HG03103 (cell line): ENCODE results near the gene PPP1R12A.
"Not testable (repeated sequence)": the region's sequence is repeated elsewhere in the genome, so short reads cannot be mapped to it uniquely, and the experiment has no call there.

Source experiments
- ATAC-seq: cut with Tn5 transposase; IDR thresholded peaks from one replicate; pipeline ENCODE4 v1.9.1; 2021; ENCODE audit warnings: low read depth; ENCODE audit not compliant: unreplicated experiment

PPP1R12A gene

DNA sequence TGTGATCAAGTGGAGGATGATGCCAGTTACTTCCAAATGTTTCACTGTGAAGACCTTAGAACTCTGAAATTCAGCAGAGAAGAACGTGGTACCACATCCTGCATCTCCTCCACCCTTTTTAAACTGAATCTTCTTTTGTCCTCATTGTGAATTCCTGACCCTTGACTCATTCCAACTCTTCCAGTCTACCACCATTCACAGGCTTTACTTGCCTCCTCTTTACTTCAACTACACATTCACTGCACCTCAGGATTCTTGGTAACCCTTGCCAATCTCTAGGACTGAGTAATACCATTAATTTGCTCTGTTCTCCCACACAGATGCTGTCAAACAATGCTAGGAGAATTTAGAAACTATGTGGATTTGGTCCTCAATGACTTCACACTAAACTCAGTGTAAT lies 37.3 kb downstream of the PPP1R12A start:
- ATAC-seq, result no peak

DNA sequence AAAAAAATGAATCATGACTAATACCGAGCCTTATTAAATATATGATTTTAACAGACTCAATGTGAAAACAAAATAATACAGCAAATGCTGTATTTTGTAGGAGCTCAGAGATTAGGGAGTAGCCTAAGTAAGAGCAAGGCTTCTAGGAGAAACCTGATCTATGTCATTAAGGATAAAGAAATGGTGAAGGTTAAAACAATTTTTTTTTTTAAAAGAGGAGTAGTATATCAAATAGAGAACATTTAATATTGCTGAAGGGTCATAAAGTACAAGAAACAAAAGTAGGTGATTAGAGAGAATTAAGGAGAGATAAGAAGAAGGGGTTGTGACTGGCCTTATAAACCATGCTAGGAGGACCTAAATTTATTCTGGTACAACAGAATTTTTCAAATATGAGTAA lies 39.1 kb downstream of the PPP1R12A start:
- ATAC-seq, result no peak

GRCh38 chr12:79895071-79895470 lies 39.8 kb downstream of the PPP1R12A start:
- ATAC-seq, result no peak

GRCh38 chr12:79891506-79892162 lies 43.3 kb downstream of the PPP1R12A start:
- no peak for ATAC-seq

DNA sequence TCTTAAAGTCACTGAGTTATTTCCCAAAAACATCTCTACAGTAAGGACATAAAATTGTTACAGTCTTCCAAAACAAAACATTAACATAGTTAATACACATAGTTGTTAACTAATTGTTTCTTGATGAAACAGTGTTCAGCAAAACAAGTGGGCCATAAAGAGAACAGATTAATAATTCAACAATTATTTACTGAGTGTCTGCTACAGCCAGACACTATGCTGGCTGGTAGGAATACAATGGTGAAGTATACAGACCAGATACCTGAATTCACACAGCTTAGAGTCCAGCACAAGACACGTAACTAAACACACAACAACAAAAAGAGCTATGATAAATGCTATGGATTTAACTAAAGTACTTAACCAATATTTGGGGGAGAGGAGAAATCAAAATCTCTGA lies 47.0 kb downstream of the PPP1R12A start:
- no peak for ATAC-seq

GRCh38 chr12:79886917-79887519 lies 47.9 kb downstream of the PPP1R12A start:
- ATAC-seq, result peak; percentile 64

DNA sequence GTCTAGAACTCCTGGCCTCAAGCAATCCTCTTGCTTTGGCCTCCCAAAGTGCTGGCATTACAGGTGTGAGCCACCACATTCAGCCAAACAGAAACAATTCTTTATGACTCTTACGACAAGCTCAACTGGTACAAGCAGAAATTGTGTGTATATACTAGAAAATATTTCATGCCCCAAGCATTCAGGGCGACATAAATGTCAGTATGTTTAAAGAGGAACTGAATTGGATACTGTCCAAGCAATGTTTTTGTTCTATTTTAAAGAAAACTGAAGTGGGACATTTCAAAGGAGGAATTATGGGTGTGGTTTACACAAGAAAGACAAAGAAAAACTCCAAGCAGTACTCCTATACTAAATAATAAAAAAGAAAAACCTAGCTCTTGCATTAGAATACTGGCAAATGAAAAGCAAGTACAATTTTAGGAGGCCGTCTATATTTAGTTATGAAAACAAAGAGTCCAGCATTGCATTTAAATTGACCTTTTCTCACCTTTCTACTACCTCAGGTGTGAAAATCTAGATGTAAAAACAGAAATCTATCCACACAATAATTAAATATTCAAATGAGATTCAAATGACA lies 48.9 kb downstream of the PPP1R12A start:
- no peak for ATAC-seq

DNA sequence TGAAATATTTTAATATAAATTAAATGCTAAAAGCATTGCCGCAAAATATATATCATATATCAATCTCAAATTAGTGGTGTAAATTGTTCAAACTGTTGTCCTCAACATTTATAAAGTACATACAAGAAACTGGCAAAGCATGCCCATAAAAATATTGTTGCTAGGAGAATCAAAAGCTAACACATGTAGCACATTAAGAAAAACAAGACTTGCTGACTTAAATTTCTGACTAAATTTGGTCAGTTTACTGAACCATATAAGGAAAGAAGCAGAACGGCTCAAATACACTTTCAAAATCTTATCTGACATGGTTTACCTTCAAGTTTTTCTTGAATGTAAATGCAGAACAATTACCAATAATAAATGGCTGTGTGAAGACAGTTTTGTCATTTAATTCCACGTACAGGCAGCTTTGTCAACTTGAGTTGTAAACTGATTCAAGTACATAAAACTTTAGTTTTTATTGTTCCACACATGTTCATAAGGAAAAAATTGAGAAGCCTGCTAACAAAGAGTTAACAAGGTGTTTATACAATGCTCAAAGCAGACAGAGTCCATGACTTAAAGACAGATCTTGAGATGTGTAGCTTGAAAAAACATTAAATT lies 50.4 kb downstream of the PPP1R12A start:
- no peak for ATAC-seq

DNA sequence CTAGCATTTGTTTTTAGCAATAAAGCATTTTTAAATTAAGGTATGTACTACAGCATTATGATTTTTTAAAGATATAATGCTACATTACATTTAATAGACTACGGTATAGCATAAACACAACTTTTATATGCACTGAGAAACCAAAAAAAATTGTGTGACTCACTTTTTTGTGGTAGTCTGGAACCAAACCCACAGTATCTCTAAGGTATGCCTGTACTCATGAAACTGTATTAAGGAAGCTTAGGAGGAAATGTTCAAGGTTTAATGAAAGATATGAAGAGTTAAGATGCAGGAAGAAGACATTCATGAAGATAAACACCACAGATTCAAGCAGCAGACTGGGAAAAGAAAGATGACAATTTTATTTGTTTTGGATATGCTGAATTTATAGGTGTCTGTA lies 51.7 kb downstream of the PPP1R12A start:
- no peak for ATAC-seq

GRCh38 chr12:79881351-79881750 lies 53.5 kb downstream of the PPP1R12A start:
- no peak for ATAC-seq

GRCh38 chr12:79878506-79878905 lies 56.4 kb downstream of the PPP1R12A start:
- not testable (repeated sequence) for ATAC-seq

GRCh38 chr12:79877246-79877645 lies 57.7 kb downstream of the PPP1R12A start:
- ATAC-seq, result no peak

DNA sequence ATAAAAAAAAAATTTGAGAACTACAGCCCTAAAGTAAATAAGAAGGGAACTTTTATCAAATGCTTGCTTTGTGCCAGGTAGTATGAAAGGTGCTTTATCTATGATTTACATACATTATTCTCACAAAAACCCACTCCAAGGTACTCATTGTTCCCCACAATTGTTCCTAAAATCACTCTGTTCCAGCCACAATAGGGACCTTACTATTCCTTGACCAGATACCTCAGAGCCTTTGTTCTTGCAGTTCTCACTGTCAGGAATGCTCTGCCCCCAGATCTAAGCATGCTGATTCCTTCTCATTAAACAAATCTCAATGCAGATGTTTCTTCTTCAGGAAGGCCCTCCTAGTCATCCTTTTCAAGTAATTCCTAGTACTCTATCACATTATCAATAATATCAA lies 60.2 kb downstream of the PPP1R12A start:
- no peak for ATAC-seq

- no peak for ATAC-seq
Observed at GRCh38 chr12:79873201-79873600, 61.7 kb downstream of the PPP1R12A start.

DNA sequence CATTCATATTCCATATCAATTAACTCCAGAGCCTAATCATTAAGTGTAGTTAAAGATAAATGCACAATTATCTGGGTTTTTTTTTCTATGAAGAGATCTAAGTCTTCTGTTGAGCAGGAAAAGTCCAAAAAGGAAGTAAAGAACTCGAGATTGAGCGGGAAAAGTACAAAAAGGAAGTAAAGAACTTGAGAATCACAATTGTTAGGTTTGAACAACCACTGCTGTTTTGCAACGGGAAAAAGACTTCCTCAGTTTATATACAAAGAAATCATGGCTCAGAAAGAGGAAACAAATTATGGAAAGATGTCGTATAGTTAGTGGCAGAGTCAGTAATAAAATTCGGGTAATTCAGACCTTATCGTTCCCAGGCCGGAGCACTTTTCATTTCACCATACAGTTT lies 63.3 kb downstream of the PPP1R12A start:
- ATAC-seq, result no peak

- ATAC-seq, result no peak
Observed at GRCh38 chr12:79870916-79871315, 64.0 kb downstream of the PPP1R12A start.

DNA sequence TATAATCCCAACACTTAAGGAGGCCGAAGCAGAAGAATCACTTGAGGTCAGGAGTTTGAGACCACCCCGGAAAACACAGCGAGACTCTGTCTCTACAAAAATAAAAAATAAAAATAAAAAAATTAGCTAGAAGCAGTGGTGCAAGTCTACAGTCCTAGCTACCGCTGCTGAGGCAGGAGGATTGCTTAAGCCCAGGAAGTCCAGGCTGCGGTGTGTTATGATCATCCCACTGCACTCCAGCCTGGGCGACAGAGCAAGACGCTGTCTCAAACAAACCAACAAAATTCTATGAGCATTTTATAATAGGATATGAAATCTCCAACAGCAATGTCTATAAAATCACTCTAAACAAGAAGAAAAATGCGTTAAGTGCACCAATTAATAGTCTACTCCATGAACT lies 75.3 kb downstream of the PPP1R12A start:
- ATAC-seq, result no peak

GRCh38 chr12:79858518-79858917 lies 76.4 kb downstream of the PPP1R12A start:
- ATAC-seq, result no peak

GRCh38 chr12:79857675-79858074 lies 77.2 kb downstream of the PPP1R12A start:
- no peak for ATAC-seq

DNA sequence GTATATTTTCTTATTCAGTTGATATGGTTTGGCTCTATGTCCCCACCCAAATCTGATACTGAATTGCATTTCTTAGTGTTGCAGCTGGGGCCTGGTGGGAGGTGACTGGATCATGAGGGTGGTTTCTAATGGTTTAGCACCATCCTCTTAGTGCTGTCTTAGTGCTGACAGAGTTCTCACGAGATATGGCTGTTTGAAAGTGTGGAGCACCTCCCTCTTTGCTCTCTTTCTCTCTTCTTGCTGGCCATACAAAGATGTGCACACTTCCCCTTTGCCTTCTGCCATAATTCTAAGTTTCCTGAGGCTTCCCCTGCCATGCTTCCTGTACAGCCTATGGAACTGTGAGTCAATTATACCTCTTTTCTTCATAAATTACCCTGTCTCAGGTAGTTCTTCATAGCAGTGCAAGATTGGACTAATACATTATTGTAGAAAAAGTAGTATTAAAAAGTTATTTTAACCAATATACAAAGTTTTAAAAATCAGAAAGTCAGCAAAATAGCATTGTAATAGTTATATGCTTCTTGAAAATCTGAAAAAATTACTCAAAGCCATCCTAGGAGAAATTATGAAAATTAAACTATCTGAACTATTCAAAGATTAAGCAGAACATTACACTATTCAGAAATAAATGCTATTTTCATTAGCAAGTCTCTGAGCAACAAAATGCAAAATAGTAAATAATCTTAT lies 84.1 kb downstream of the PPP1R12A start:
- ATAC-seq, result no peak

DNA sequence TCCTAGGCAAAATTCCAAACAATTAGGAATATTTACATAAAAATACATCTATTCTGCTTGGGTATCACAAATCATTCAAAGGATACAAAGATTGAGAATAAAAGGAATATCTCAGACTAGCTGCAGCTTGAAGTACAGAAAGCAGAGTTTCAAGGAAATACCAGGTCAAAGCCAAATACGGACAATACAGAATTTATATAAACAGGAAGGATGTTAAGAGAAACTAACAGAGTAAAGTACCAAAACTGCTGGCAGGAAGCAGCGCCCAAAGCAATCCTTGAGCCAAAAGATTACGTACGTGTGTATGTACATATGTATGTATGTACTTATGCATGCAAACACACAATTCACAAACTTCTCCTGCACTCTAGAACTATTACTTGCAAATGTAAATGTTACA lies 86.6 kb downstream of the PPP1R12A start:
- ATAC-seq, result no peak
